Urinary bladder (tissue), 4 donors: ENCODE measurements around the gene KATNB1. TPM values are rescaled to one million over a fixed set of nuclear protein-coding genes. Genes with fewer than 3 reads are reported as not detected.

Source experiments
- DNase-seq: peaks from one replicate; pipeline ENCODE4 v3.0.0-alpha.2; 2015; ENCODE audit errors: extremely low spot score
- H3K27ac ChIP-seq: one replicate; pipeline ENCODE4 v1.5.1; 2013; ENCODE audit warnings: low read depth, mild to moderate bottlenecking, moderate library complexity
- H3K36me3 ChIP-seq: one replicate; pipeline ENCODE4 v1.6.1; 2013; ENCODE audit warnings: mild to moderate bottlenecking, moderate library complexity; ENCODE audit not compliant: insufficient read depth
- H3K4me1 ChIP-seq: one replicate; pipeline ENCODE4 v1.6.1; 2013; ENCODE audit warnings: mild to moderate bottlenecking, moderate library complexity; ENCODE audit not compliant: insufficient read depth
- H3K4me3 ChIP-seq: one replicate; pipeline ENCODE4 v1.5.1; 2013; ENCODE audit warnings: low read depth, low read length
- WGBS: extraction: QIAGEN DNeasy Blood & Tissue Kit; methylation state at CpG from one replicate; pipeline ENCODE4 v1.1.7; 2013; 5-methylcytosine and 5-hydroxymethylcytosine counted together
- polyA plus RNA-seq: library from polyadenylated mRNA; stranded (reverse); fragments of 200-250 nt; gene quantifications from one replicate; pipeline ENCODE4 v1.2.3, GENCODE V29; 2013
- total RNA-seq: library from RNA; depleted of rRNA; stranded (reverse); fragments of >200 nt; gene quantifications from one replicate; pipeline ENCODE4 v1.2.3, GENCODE V29; 2014
- donor health status: healthy with polysubstance abuse.
- donor health status: healthy.

KATNB1 gene
- total and polyA plus RNA-seq, 2 donors: 11.9 to 15.0 TPM

DNA sequence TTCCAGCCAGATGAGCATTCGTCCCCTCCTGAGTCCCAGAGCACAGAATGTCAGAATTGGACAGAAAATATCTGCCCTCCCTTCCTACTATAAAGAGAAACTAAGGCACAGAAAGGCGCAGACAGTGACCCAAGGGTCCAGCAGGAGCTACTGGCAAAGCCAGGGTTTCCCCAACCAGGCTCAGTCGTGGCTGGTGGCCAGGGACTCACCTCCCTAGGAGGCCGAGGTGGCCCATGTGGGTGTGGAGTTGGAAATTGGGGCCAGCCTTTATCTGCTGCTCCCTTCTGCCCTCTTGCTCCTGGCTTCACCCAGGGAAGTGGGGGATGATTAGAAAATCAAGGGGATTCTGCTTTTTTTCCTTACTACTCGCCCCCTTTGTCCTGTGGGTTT, 39.9 kb upstream of the KATNB1 start:
- Histone ChIP-seq H3K4me3 (no peak overlapping the region), H3K36me3 (no peaks in the 10 kb centered on the region), H3K4me1 (no peaks in the 10 kb centered on the region), H3K27ac (no peak overlapping the region)
- no peak for DNase-seq
- WGBS: 83% methylated on average over 5 of the region's 5 CpGs

DNA sequence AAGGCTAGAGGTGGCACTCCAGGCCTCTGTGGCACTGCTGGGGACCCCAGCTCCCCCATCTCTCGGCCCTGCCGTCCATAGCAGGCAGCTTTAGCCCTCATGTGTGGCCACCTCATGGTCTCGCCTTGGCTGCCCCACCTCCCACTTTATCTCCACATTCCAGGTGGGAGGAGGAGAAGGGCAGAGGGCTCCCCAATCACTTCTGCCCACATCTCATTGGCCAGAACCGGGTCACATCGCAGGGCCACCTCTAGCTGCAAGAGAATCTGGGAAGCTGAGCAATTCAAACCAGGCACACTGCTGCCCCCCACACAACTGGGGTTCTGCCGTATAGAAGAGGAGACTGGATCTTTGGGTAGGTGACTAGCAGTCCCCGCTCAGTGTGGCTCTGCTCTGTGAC, 39.3 kb upstream of the KATNB1 start:
- no peak overlapping the region for H3K27ac ChIP-seq
- no peak overlapping the region for H3K4me3 ChIP-seq
- no peaks in the 10 kb centered on the region for H3K4me1 ChIP-seq
- no peak for DNase-seq
- 89% methylated on average over 7 of the region's 7 CpGs for WGBS
- no peaks in the 10 kb centered on the region for H3K36me3 ChIP-seq

DNA sequence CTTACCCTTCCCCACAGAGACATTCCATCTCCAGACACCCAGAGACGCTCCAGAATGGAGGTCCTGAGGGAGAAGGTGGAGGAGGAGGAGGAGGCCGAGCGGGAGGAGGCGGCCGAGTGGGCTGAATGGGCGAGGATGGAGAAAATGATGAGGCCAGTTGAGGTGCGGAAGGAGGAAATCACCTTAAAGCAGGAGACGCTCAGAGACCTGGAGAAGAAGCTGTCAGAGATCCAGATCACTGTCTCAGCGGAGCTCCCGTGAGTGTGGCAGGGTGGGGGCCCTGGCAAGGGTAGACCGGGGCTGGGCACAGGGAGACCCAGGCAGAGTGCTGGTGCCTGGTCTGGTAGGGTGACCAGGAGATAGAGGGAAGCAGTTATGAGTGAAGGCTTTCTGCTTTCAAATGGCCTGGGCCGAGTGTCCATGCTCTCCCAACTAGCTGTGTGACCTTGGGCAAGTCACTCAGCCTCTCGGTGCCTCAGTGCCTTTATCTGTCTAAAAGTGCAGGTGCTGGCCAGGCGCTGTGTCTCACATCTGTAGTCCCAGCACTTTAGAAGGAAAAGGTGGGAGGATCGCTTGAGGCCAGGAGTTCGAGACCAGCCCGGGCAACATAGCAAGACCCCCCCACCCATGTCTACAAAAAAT, 37.6 kb upstream of the KATNB1 start:
- WGBS: 94% methylated on average over 17 of the region's 17 CpGs
- H3K36me3 ChIP-seq: no peaks in the 10 kb centered on the region
- no peak overlapping the region for H3K4me3 ChIP-seq
- no peaks in the 10 kb centered on the region for H3K4me1 ChIP-seq
- H3K27ac ChIP-seq: no peak overlapping the region
- DNase-seq: no peak

DNA sequence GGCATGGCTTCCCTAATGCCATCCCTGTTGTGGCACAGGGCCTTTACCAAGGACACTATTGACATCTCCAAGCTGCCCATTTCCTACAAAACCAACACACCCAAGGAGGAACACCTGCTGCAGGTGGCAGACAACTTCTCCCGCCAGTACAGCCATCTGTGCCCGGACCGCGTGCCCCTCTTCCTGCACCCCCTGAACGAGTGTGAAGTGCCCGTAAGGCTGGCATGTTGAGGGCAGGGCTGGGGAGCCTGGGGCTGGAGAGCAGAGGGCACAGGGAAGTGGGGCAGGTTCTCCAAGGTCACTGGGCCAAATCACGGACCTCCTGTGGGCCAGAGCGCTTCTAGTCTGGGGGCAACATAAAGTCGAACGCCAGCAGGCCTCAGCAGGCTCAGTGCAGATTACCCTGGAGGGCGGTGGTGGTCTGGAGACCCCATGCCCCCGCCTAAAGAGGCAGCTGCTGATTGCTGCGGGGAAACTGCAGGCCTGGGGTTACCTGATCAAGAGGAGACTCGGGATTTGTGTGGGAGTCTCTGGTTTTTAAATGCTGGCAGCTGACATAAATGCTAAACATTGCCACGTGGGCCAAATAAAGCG, 36.7 kb upstream of the KATNB1 start:
- H3K4me1 ChIP-seq: no peaks in the 10 kb centered on the region
- H3K36me3 ChIP-seq: no peaks in the 10 kb centered on the region
- DNase-seq: no peak
- 86% methylated on average over 16 of the region's 16 CpGs for WGBS
- H3K4me3 ChIP-seq: no peak overlapping the region
- H3K27ac ChIP-seq: no peak overlapping the region

DNA sequence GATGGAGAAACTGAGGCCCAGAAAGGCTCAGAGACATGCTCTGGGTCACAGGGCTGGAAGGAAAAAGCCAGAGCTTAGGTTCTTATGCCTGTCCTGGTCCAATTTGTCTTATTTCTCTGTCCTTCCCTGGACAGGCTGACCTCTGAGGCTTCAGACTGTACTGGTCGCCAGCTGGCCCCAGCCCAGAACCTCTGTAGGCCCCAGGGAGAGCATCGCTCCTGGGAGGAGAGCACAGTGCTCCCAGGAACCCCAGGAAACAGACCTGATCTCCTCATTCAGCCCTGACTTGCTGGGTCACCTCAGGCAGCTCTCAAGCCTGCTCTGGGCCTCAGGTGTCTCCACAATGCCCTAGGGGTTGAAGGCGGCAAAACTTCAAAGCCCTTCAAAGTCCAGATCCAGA, 36.1 kb upstream of the KATNB1 start:
- H3K27ac ChIP-seq: no peak overlapping the region
- no peaks in the 10 kb centered on the region for H3K36me3 ChIP-seq
- no peak for DNase-seq
- 86% methylated on average over 3 of the region's 3 CpGs for WGBS
- H3K4me3 ChIP-seq: no peak overlapping the region
- H3K4me1 ChIP-seq: no peaks in the 10 kb centered on the region

DNA sequence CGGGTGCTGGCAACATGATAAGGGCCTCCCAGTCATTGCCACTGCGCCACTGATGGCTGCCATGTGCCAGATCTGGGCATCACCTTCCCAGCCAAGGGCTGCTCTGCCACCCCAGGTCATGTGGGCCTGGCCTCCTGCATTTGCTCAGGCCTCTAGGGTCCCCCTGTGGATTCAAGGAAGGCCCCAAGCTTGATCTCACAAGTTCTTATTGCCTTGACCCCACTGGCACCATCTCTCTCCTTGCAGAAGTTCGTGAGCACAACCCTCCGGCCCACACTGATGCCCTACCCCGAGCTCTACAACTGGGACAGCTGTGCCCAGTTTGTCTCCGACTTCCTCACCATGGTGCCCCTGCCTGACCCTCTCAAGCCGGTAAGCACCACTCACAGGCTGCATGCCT, 35.7 kb upstream of the KATNB1 start:
- H3K4me3 ChIP-seq: no peak overlapping the region
- H3K36me3 ChIP-seq: no peaks in the 10 kb centered on the region
- no peaks in the 10 kb centered on the region for H3K4me1 ChIP-seq
- DNase-seq: no peak
- 94% methylated on average over 7 of the region's 7 CpGs for WGBS
- no peak overlapping the region for H3K27ac ChIP-seq

DNA sequence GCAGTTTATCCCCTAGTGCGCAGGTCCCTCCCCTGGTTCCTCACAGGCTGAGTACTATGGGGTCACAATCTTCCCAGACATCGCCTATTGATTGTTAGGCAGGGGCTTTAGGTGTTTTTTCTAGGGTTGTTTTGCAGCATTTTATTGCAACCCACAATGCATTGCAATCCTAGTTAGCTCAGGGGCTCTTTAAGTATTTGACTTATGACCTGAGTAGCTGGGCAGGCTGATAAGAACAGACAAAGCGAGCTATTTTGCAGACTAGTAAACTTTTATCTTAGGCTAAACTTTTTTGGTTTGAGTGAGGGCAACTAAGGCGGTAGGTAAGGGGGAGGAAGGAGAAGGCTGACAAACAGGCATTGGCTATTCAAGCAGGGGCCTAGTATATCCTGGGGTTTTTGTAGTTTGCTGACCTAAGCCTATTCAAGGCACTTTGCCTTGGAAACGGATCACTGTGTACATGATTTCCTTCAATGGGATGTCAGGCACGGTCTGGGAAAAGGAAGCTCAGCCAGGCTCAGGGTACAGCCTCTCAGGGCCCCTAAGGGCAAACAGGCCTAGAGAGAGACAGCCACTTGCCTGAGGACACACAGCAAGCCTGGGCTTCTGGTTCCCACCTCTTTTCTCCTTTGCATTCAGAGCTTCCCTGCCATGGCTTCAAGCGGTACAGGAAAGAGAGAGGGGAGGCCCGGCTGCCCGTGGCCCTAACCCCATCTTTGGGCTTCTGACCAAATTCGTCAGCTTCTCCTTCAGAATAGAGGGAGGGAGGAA, 34.6 kb upstream of the KATNB1 start:
- Histone ChIP-seq H3K4me1 (no peaks in the 10 kb centered on the region), H3K4me3 (no peak overlapping the region), H3K27ac (no peak overlapping the region), H3K36me3 (no peaks in the 10 kb centered on the region)
- DNase-seq: no peak
- 70% methylated on average over 10 of the region's 10 CpGs for WGBS

DNA sequence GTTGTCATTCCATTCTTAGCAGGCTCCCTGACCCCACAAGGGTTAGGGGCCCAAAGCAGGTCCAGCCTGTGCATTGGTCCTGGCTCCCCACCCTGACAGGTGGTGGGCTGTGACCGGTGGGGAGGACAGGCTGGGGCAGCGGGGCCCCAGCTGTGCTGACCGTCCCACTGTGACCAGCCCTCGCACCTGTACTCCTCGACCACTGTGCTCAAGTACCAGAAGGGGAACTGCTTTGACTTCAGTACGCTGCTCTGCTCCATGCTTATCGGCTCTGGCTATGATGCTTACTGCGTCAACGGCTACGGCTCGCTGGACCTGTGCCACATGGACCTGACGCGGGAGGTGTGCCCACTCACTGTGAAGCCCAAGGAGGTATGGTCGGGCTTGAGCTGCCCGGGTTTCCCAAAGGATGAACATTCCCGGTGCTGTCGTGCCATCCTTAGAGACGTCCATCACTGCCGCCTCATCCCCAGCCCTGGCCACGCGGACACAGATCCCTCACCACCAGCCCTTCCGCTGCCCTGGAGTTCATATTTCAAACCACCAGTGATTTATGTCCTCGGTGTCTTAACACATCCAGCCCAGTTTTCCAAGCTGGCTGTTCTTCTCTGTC, 33.7 kb upstream of the KATNB1 start:
- H3K4me1 ChIP-seq: no peaks in the 10 kb centered on the region
- 54% methylated on average over 23 of the region's 23 CpGs for WGBS
- DNase-seq: no peak
- H3K36me3 ChIP-seq: no peaks in the 10 kb centered on the region
- no peak overlapping the region for H3K4me3 ChIP-seq
- no peak overlapping the region for H3K27ac ChIP-seq

DNA sequence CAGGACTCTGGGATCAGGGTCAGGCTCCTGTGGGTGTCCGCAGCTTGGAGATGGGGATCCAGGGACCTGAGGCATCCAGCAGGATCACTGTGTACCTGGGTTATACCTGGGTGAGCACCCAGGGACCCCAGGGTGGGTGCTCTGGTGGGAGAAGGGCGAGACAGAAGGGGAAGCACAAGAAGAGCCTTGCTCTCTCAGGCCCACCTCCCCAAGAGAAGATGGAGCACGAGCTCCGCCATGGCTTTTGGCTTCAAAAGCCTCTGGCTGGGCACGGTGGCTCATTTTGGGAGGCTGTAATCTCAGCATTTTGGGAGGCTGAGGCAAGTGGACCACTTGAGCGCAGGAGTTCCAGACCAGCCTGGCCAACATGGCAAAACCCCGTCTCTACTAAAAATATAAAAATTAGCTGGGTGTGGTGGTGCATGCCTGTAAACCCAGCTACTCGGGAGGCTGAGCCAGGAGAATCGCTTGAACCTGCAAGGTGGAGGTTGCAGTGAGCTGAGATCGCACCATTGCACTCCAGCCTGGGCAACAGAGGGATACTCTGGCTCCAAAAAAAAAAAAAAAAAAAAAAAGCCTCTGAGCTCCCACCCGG, 32.1 kb upstream of the KATNB1 start:
- no peak for DNase-seq
- Histone ChIP-seq H3K27ac (no peak overlapping the region), H3K4me3 (no peak overlapping the region), H3K36me3 (no peaks in the 10 kb centered on the region), H3K4me1 (no peaks in the 10 kb centered on the region)
- 90% methylated on average over 11 of the region's 11 CpGs for WGBS

DNA sequence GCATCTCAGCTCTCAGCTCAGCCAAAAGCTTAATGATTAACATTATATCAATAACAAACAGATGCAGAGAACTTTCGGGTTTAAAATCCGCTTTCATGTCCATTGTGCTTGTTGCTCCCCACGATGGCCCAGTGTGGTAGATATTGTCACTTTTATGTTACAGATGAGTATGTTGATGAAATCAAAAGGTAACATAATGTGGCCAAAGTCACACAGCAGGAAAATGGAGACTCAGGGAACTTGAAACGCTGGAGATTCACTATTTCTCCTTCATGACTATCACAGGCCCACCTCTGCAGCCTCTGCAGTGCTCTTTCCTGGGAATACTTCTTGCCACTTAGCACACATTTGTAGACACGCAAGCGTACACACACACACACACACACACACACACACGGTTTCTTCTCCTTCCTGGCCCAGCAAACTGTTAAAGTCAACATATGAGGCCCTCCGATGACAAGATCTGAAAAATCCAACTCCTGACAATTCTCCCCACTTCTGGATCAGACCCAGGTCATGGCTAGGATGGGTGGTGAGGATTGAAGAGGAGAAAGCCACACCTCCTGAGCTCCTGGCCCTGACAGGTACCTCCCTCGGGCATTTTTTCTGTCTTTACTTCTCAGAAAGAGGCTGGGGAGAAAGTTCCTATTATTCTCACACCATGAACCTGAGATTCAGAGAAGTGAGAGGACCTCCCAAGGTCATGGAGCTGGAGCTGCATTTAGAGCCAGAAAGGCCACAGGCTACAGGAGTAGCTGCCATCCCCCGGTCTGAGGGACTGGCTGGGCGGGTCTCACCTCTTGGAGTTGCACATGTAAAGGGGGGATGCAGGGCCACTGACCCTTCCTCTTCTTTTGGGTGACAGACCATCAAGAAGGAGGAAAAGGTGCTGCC, 31.3 kb upstream of the KATNB1 start:
- WGBS: 71% methylated on average over 11 of the region's 11 CpGs
- no peak for DNase-seq
- H3K36me3 ChIP-seq: no peaks in the 10 kb centered on the region
- H3K27ac ChIP-seq: no peak overlapping the region
- no peaks in the 10 kb centered on the region for H3K4me1 ChIP-seq
- H3K4me3 ChIP-seq: no peak overlapping the region

DNA sequence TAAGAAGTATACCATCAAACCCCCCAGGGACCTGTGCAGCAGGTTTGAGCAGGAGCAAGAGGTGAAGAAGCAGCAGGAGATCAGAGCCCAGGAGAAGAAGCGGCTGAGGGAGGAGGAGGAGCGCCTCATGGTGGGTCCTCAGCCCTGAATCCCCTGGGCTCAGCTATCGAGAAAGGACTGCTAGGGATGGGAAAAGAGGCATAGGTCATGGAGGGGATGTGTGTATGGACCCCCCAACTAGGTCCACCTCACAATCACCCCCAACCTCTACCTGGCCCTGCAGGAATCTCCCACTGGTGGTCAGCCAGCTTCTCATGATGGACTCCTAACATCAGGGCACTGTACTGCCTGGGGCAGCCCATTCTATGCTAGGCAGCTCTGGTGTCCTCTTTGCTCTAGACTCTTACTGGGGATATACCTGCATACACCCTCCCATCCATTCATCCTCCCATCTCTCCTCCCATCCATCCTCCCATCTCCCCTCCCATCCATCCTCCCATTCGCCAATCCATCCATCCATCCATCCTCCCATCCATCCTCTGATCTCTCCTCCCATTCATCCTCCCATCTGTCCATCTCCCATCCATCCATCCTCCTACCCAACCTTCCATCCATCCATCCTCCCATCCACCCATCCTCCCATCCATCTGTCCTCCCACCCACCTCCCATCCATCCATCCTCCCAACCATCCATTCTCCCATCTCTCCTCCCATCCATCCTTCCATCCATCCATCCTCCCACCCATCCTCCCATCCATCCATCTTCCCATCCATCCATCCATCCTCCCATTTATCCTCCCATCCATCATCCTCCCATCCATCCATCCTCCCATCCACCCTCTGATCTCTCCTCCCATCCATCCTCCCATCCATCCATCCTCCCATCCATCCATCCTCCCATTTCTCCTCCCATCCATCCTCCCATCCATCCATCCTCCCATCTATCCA, 30.4 kb upstream of the KATNB1 start:
- no peak for DNase-seq
- WGBS: 94% methylated on average over 4 of the region's 4 CpGs

DNA sequence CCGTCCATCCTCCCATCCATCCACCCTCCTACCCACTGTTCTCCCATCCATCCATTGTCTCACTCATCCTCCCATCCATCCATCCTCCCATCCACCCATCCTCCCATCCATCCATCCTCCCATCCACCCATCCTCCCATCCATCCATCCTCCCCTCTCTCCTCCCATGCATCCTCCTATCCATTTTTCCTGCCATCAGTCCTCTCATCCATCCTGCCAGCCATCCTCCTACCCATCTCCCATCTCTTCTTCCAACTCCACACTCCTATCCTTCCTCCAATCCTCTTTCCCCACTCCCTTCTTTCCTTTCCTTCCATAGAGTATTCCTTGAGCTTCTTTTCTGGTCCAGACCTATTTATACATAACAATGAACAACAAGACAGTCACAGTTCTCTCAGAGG, 28.9 kb upstream of the KATNB1 start:
- no peaks in the 10 kb centered on the region for H3K4me1 ChIP-seq
- no peak overlapping the region for H3K27ac ChIP-seq
- H3K36me3 ChIP-seq: no peaks in the 10 kb centered on the region
- DNase-seq: no peak
- H3K4me3 ChIP-seq: no peak overlapping the region
- WGBS: 92% methylated on average over 1 of the region's 1 CpG

More for the DNA sequence above, 30.4 kb upstream of the KATNB1 start:
- Histone ChIP-seq H3K36me3 (no peaks in the 10 kb centered on the region), H3K4me1 (no peaks in the 10 kb centered on the region), H3K27ac (no peak overlapping the region), H3K4me3 (no peak overlapping the region)
